ENCODE measurements around the gene SELENOM.
A peak's percentile ranks its signal among the peaks of the same experiment; 100 is the strongest.
"Not testable (repeated sequence)": the region's sequence is repeated elsewhere in the genome, so short reads cannot be mapped to it uniquely, and the experiment has no call there.

Gene SELENOM

GRCh38 chr22:31089160-31090100 lies 17.9 kb downstream of the SELENOM start:
- DNase-seq = no peak

- DNase-seq = no peak
Measured at GRCh38 chr22:31088233-31088986, 19.0 kb downstream of the SELENOM start.

GRCh38 chr22:31087744-31088215 lies 19.6 kb downstream of the SELENOM start:
- DNase-seq = no peak

- no peak for DNase-seq
Measured at GRCh38 chr22:31086703-31087330, 20.6 kb downstream of the SELENOM start.

- no peak for DNase-seq
Measured at GRCh38 chr22:31085928-31086327, 21.4 kb downstream of the SELENOM start.

- DNase-seq = no peak
Measured at GRCh38 chr22:31085493-31085824, 21.9 kb downstream of the SELENOM start.

- DNase-seq = no peak
Measured at GRCh38 chr22:31084811-31085492, 22.4 kb downstream of the SELENOM start.

- DNase-seq = no peak
Measured at GRCh38 chr22:31083923-31084810, 23.2 kb downstream of the SELENOM start.

- DNase-seq = peak; percentile 54
Measured at GRCh38 chr22:31083377-31083768, 24.0 kb downstream of the SELENOM start.

GRCh38 chr22:31082606-31083376 lies 24.6 kb downstream of the SELENOM start:
- DNase-seq = no peak

GRCh38 chr22:31081963-31082605 lies 25.3 kb downstream of the SELENOM start:
- no peak for DNase-seq

GRCh38 chr22:31080848-31081649 lies 26.3 kb downstream of the SELENOM start, which contains the start of gene SMTN:
Gene SMTN, plus strand, starts transcription at chr22:31081318. Its CDS starts 1,941 bp downstream, at chr22:31083259.
- peak; percentile 77 for DNase-seq

GRCh38 chr22:31080164-31080847 lies 27.1 kb downstream of the SELENOM start:
- no peak for DNase-seq

- peak; percentile 77 for DNase-seq
Measured at GRCh38 chr22:31079095-31079642, 28.2 kb downstream of the SELENOM start.

- peak; percentile 13 for DNase-seq
Measured at GRCh38 chr22:31078389-31078788, 29.0 kb downstream of the SELENOM start.

GRCh38 chr22:31077681-31078080 lies 29.7 kb downstream of the SELENOM start:
- DNase-seq = no peak

GRCh38 chr22:31075961-31076360 lies 31.4 kb downstream of the SELENOM start:
- DNase-seq = no peak

GRCh38 chr22:31073545-31074145 lies 33.7 kb downstream of the SELENOM start:
- not testable (repeated sequence) for DNase-seq
